Neuronal stem cell (in vitro differentiated cells): ENCODE data around the gene KHDC4.
A peak's percentile ranks its signal among the peaks of the same experiment; 100 is the strongest.

Experiments
- DNase-seq: peaks from one replicate; pipeline ENCODE4 v3.0.0-alpha.2; 2013; ENCODE audit warnings: low spot score
- H2AFZ ChIP-seq: one replicate; pipeline ENCODE4 v1.6.1; 2013; ENCODE audit warnings: mild to moderate bottlenecking, low read length, inconsistent platforms
- H2AK5ac ChIP-seq: 2 replicates; pipeline ENCODE4 v1.6.1; 2013; ENCODE audit warnings: low read depth, mild to moderate bottlenecking, inconsistent platforms, low read length, moderate library complexity, mixed read lengths
- H2BK120ac ChIP-seq: 2 replicates; pipeline ENCODE4 v1.6.1; 2013; ENCODE audit warnings: low read depth, mild to moderate bottlenecking, inconsistent platforms, low read length, moderate library complexity, mixed read lengths
- H2BK12ac ChIP-seq: one replicate; pipeline ENCODE4 v1.6.1; 2013; ENCODE audit warnings: low read length, inconsistent platforms
- H2BK15ac ChIP-seq: 2 replicates; pipeline ENCODE4 v1.6.1; 2013; ENCODE audit warnings: mild to moderate bottlenecking, low read length, inconsistent platforms, mixed read lengths
- H2BK5ac ChIP-seq: one replicate; pipeline ENCODE4 v1.6.1; 2013; ENCODE audit warnings: inconsistent platforms, mild to moderate bottlenecking, low read length, moderate library complexity
- H3K14ac ChIP-seq: one replicate; pipeline ENCODE4 v1.6.1; 2013; ENCODE audit warnings: low read length, inconsistent platforms
- H3K18ac ChIP-seq: 2 replicates; pipeline ENCODE4 v1.6.1; 2013; ENCODE audit warnings: low read length, inconsistent platforms
- H3K23ac ChIP-seq: 2 replicates; pipeline ENCODE4 v1.6.1; 2013; ENCODE audit warnings: low read depth, mild to moderate bottlenecking, mixed read lengths, low read length, inconsistent platforms; ENCODE audit not compliant: poor library complexity
- H3K27ac ChIP-seq: replicated peaks from 3 replicates; pipeline ENCODE4 v1.5.1; 2013; ENCODE audit warnings: low read length, inconsistent platforms
- H3K27me3 ChIP-seq, 3 experiments: 2 replicates each; pipeline ENCODE4 v1.6.1; 2013; ENCODE audit warnings: low read length in 3 of 3, mild to moderate bottlenecking in 2 of 3, inconsistent platforms in 1 of 3, low read depth in 1 of 3, mixed read lengths in 1 of 3, moderate library complexity in 1 of 3; ENCODE audit not compliant: control insufficient read depth in 3 of 3, insufficient read depth in 3 of 3
- H3K36me3 ChIP-seq, 2 donors: replicated peaks in 1 of 2; 2 replicates each; pipeline ENCODE4 v1.6.1; 2013; ENCODE audit warnings: low read length in 2 of 2; ENCODE audit not compliant: control insufficient read depth in 2 of 2, insufficient read depth in 2 of 2
- H3K4ac ChIP-seq: 2 replicates; pipeline ENCODE4 v1.6.1; 2013; ENCODE audit warnings: inconsistent platforms, mild to moderate bottlenecking, low read length, moderate library complexity
- H3K4me1 ChIP-seq, 2 donors: 1 replicate in 1 of 2; 2 replicates in 1 of 2; pipeline ENCODE4 v1.6.1; 2013; ENCODE audit warnings: low read length in 2 of 2, low read depth in 1 of 2; ENCODE audit not compliant: control insufficient read depth in 2 of 2, insufficient read depth in 1 of 2
- H3K4me2 ChIP-seq: one replicate; pipeline ENCODE4 v1.6.1; 2013; ENCODE audit warnings: mild to moderate bottlenecking, low read length, inconsistent platforms; ENCODE audit not compliant: insufficient read depth, poor library complexity, severe bottlenecking
- H3K4me3 ChIP-seq, 2 donors: 2 replicates each; pipeline ENCODE4 v1.5.1; 2013; ENCODE audit warnings: low read length in 2 of 2, mild to moderate bottlenecking in 2 of 2, inconsistent platforms in 1 of 2, moderate library complexity in 1 of 2
- H3K79me1 ChIP-seq: one replicate; pipeline ENCODE4 v1.6.1; 2013; ENCODE audit warnings: low read depth, mild to moderate bottlenecking, inconsistent platforms, low read length, moderate library complexity
- H3K9ac ChIP-seq: one replicate; pipeline ENCODE4 v1.6.1; 2013; ENCODE audit warnings: mild to moderate bottlenecking, low read depth, low read length, inconsistent platforms; ENCODE audit not compliant: poor library complexity
- H3K9me3 ChIP-seq, 2 donors: replicated peaks in 1 of 2; 2 replicates each; pipeline versions ENCODE3 to v1.6.1; 2013; ENCODE audit warnings: low read length in 2 of 2, mild to moderate bottlenecking in 2 of 2, inconsistent platforms in 1 of 2, low read depth in 1 of 2, mixed read lengths in 1 of 2, moderate library complexity in 1 of 2; ENCODE audit not compliant: control insufficient read depth in 2 of 2, insufficient read depth in 1 of 2
- H4K8ac ChIP-seq: one replicate; pipeline ENCODE4 v1.6.1; 2013; ENCODE audit warnings: low read depth, mild to moderate bottlenecking, inconsistent platforms, low read length, moderate library complexity
- H4K91ac ChIP-seq: one replicate; pipeline ENCODE4 v1.6.1; 2013; ENCODE audit warnings: low read length, low read depth, mild to moderate bottlenecking, inconsistent platforms; ENCODE audit not compliant: poor library complexity
- WGBS, 2 donors: extraction: QIAGEN DNeasy Blood & Tissue Kit; methylation state at CpG; one replicate each; pipeline ENCODE4 v1.1.7; 2013; ENCODE audit warnings: missing lambda C conversion rate in 2 of 2, mixed read lengths in 1 of 2; ENCODE audit not compliant: insufficient read length in 2 of 2, insufficient replicate concordance in 1 of 2; ENCODE audit errors: extremely low coverage in 2 of 2; 5-methylcytosine and 5-hydroxymethylcytosine counted together

Gene KHDC4

GRCh38 chr1:155966135-155966534 lies 31.9 kb upstream of the KHDC4 start:
- Histone ChIP-seq H4K8ac (no peak overlapping the region), H3K4me1 (peaks cover 32 to 37% of the 10 kb centered on the region in 2 donors), H2BK15ac (no peak overlapping the region), H3K9ac (no peak overlapping the region), H2BK12ac (no peak overlapping the region), H3K4me3 (no peak overlapping the region), H3K79me1 (peaks cover 36% of the 10 kb centered on the region), H3K27ac (no peak overlapping the region), H3K14ac (no peak overlapping the region), H3K36me3 (peaks cover 61 to 92% of the 10 kb centered on the region in 2 donors), H3K18ac (no peak overlapping the region), H2AFZ (no peak overlapping the region), H3K4ac (no peak overlapping the region), H3K27me3 (no peaks in the 10 kb centered on the region), H2BK120ac (no peak overlapping the region), H2BK5ac (no peak overlapping the region), H3K23ac (no peak overlapping the region), H2AK5ac (peak overlapping the region; percentile 35), H3K4me2 (no peak overlapping the region), H3K9me3 (no peaks in the 10 kb centered on the region), H4K91ac (no peak overlapping the region)
- WGBS, 2 donors: no CpG with 5 or more reads among the region's 9 CpGs
- DNase-seq: no peak

DNA sequence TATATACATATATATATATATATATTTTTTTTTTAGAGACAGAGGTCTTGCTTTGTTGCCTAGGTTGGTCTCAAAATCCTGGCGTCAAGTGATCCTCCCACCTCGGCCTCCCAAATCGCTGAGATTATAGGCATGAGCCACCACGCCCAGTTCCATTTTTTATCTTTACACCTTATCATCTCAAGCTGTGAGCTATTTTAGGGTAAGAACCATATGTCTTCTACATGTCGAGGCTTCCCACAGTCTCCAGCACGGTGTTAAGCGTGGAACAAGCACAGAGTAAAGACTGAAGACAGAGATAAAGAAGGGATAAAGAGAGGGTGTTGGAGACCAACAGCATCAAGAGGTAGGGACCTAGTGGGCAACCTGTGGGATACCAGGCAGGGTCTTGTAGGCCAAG lies 30.0 kb upstream of the KHDC4 start:
- no CpG with 5 or more reads among the region's 7 CpGs for WGBS, 2 donors
- Histone ChIP-seq H3K4me3 (no peak overlapping the region), H3K79me1 (peaks cover 21% of the 10 kb centered on the region), H3K23ac (no peak overlapping the region), H2AFZ (no peak overlapping the region), H3K18ac (no peak overlapping the region), H2BK5ac (no peak overlapping the region), H2AK5ac (no peak overlapping the region), H2BK12ac (no peak overlapping the region), H4K91ac (no peak overlapping the region), H3K27me3 (no peaks in the 10 kb centered on the region), H3K4me1 (peaks cover 18 to 20% of the 10 kb centered on the region in 2 donors), H3K4me2 (no peak overlapping the region), H2BK120ac (no peak overlapping the region), H2BK15ac (no peak overlapping the region), H3K14ac (no peak overlapping the region), H3K4ac (no peak overlapping the region), H3K36me3 (peaks cover 69 to 96% of the 10 kb centered on the region in 2 donors), H3K9ac (no peak overlapping the region), H4K8ac (no peak overlapping the region), H3K9me3 (no peaks in the 10 kb centered on the region), H3K27ac (no peak overlapping the region)
- DNase-seq: no peak

GRCh38 chr1:155962599-155963211 lies 28.5 kb upstream of the KHDC4 start:
- Histone ChIP-seq H3K23ac (no peak overlapping the region), H3K9me3 (no peaks in the 10 kb centered on the region), H3K4me3 (no peak overlapping the region), H2BK120ac (no peak overlapping the region), H2BK5ac (no peak overlapping the region), H2BK15ac (no peak overlapping the region), H3K18ac (no peak overlapping the region), H3K4me1 (peaks cover 4 to 5% of the 10 kb centered on the region in 2 donors), H3K4me2 (no peak overlapping the region), H3K27me3 (no peaks in the 10 kb centered on the region), H3K27ac (no peak overlapping the region), H2AK5ac (no peak overlapping the region), H4K91ac (no peak overlapping the region), H3K9ac (peak overlapping the region; percentile 39), H3K4ac (no peak overlapping the region), H3K14ac (no peak overlapping the region), H4K8ac (peak overlapping the region; percentile 78), H2AFZ (no peak overlapping the region), H3K36me3 (peaks cover 66 to 96% of the 10 kb centered on the region in 2 donors), H3K79me1 (peaks cover 15% of the 10 kb centered on the region), H2BK12ac (no peak overlapping the region)
- DNase-seq: no peak
- WGBS, 2 donors: no CpG with 5 or more reads among the region's 18 CpGs

DNA sequence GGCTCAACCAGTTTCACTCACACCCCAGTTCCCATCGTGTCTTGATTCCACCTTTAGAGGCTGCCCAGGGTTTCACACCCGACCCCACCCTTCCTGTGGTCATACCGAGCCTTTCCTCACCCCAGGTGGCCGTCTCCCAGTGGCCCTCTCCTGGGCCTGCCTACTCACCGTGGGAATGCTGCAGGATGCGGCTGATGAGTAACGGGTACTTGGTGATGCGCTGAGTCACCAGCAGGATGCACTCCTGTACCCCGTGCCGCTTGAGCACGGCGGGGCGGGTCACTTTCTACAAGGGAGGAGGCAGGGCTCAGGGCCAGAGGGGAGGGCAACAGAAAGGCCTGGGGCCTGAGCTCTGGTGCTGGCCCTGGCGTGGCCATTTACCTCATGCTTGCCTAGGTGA lies 27.7 kb upstream of the KHDC4 start:
- H3K23ac ChIP-seq: no peak overlapping the region
- H3K27me3 ChIP-seq: no peaks in the 10 kb centered on the region
- H2AFZ ChIP-seq: no peak overlapping the region
- no peak overlapping the region for H2BK15ac ChIP-seq
- peaks cover 12% of the 10 kb centered on the region for H3K79me1 ChIP-seq
- H3K27ac ChIP-seq: no peak overlapping the region
- no peak overlapping the region for H3K9ac ChIP-seq
- no peak overlapping the region for H3K4me2 ChIP-seq
- DNase-seq: no peak
- H2BK120ac ChIP-seq: no peak overlapping the region
- no peaks in the 10 kb centered on the region for H3K9me3 ChIP-seq
- H4K8ac ChIP-seq: no peak overlapping the region
- H2AK5ac ChIP-seq: no peak overlapping the region
- no peak overlapping the region for H3K4me3 ChIP-seq
- no CpG with 5 or more reads among the region's 14 CpGs for WGBS, 2 donors
- H3K4me1 ChIP-seq: no peaks in the 10 kb centered on the region
- H2BK5ac ChIP-seq: no peak overlapping the region
- H3K36me3 ChIP-seq: peaks cover 67 to 96% of the 10 kb centered on the region in 2 donors
- no peak overlapping the region for H3K14ac ChIP-seq
- H4K91ac ChIP-seq: no peak overlapping the region
- no peak overlapping the region for H3K4ac ChIP-seq
- H3K18ac ChIP-seq: no peak overlapping the region
- no peak overlapping the region for H2BK12ac ChIP-seq
